Upper lobe of right lung (tissue), 1 donor: ENCODE measurements around the gene GNPTG. TPM values are rescaled to one million over a fixed set of nuclear protein-coding genes. Genes with fewer than 3 reads are reported as not detected.

Experiments used
- ATAC-seq: fragments of 200-7000 bp; cut with Tn5 transposase; one replicate; pipeline ENCODE4 v1.9.1; 2020; ENCODE audit warnings: mild to moderate bottlenecking, moderate library complexity
- DNase-seq: peaks from one replicate; pipeline ENCODE4 v3.0.0-alpha.2; 2020
- H3K27ac ChIP-seq: fragments of 200-600 bp; one replicate; pipeline ENCODE4 v1.8.0; 2022
- H3K27me3 ChIP-seq: fragments of 200-600 bp; one replicate; pipeline ENCODE4 v1.8.0; 2022; ENCODE audit warnings: mild to moderate bottlenecking
- H3K36me3 ChIP-seq: fragments of 200-600 bp; one replicate; pipeline ENCODE4 v1.8.0; 2022
- H3K4me1 ChIP-seq: fragments of 200-600 bp; one replicate; pipeline ENCODE4 v1.8.0; 2022
- H3K4me3 ChIP-seq: fragments of 200-600 bp; one replicate; pipeline ENCODE4 v1.8.0; 2022; ENCODE audit warnings: mild to moderate bottlenecking
- H3K9me3 ChIP-seq: fragments of 200-600 bp; one replicate; pipeline ENCODE4 v1.8.0; 2022
- CTCF ChIP-seq: fragments of 200-600 bp; IDR thresholded peaks from one replicate; pipeline ENCODE4 v1.8.0; 2022; ENCODE audit warnings: antibody characterized with exemption
- intact Hi-C: fragments of 100-400 bp; cut with DNase I; formaldehyde crosslinking; loops from one replicate; pipeline ENCODE4 v1.11.0; 2022
- total RNA-seq: library from RNA; stranded (reverse); fragmentation: NEBNext Ultra II Directional; extraction: Animal tissue kit (Norgen Biotek cat#: 25700); gene quantifications from one replicate; pipeline ENCODE4 v1.2.1, GENCODE V29; 2021
- donor health status: DM: no; HTN: yes; CAD: no; lungs with severe emphysema.

The GNPTG gene
- total RNA-seq, 1 donor from 2014 or later: 82.9 TPM

GRCh38 chr16:1320658-1321240 is 31.0 kb upstream of the GNPTG start:
- H3K4me3 ChIP-seq: no peak overlapping the region
- H3K36me3 ChIP-seq: peaks cover 89% of the 10 kb centered on the region
- no peaks in the 10 kb centered on the region for H3K9me3 ChIP-seq
- no peaks in the 10 kb centered on the region for H3K4me1 ChIP-seq
- no peak overlapping the region for H3K27ac ChIP-seq
- ATAC-seq: no peak
- no peak for DNase-seq
- no peaks in the 10 kb centered on the region for H3K27me3 ChIP-seq
- intact Hi-C loops: no loop called here
- TF ChIP-seq CTCF: no peak

DNA sequence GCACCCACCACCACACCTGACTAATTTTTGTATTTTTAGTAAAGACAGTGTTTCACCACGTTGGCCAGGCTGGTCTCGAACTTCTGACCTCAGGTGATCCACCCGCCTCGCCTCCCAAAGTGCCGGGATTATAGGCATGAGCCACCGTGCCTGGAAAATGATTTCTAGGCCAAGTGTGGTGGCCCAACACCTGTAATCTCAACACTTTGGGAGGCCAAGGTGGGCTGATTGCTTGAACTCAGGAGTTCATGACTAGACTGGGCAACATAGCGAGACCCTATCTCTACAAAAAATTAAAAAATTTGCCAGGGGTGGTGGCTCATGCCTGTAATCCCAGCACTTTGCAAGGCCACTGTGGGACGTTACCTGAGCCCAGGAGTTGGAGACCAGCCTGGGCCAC is 29.3 kb upstream of the GNPTG start:
- ATAC-seq (no peak), DNase-seq (no peak)
- Histone ChIP-seq H3K27me3 (no peaks in the 10 kb centered on the region), H3K4me3 (no peak overlapping the region), H3K36me3 (peaks cover 72% of the 10 kb centered on the region), H3K27ac (no peak overlapping the region), H3K4me1 (no peaks in the 10 kb centered on the region), H3K9me3 (no peaks in the 10 kb centered on the region)
- intact Hi-C loops: no loop called here
- no peak for TF ChIP-seq CTCF

DNA sequence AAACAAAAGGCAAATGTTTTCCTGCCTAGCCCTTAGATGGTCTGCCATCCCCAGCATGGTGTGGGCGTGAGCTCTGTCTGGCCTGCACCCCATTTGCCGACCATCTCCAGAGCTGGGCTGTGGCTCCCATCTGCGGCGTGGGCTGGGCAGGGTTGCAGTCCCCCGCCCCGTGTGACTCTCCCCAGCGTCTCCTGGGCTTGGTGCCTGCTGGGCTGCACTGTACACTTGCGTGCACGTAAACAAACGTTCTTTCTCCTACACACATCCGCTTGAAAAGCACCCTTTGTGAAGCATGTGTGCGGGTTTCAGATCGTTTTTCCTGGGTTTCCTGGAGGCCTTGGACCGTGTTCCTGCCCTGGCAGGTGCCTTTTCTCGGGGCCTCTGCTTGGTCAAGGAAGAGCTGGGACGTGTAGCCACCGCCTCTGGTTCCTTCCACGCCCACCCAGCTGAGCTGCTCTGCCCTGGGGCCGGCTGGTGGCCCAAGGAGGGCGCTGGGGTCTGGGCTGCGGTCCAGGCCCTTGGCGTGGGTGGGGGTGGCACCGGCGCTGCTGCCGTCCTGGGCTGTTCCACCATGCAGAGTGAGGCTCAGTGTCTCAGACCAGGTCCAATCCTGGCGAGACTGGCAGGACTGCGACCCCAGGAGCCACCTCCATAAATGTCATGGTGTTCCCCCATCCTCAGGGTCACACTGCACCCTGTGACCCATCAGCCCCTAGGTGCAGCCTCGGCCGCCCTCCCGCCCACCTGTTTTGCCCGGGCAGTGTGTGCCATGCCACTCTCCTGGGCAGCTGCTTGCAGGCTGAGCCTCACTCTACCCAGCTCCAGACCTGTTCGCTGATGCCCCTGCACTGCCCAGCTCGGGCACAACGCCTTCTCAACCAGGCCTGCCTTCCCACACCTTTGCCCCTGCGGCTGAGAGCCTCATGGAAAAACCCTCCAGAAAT is 28.2 kb upstream of the GNPTG start:
- intact Hi-C loops: no loop called here
- Histone ChIP-seq H3K27ac (no peak overlapping the region), H3K9me3 (no peaks in the 10 kb centered on the region), H3K4me3 (no peak overlapping the region), H3K27me3 (no peaks in the 10 kb centered on the region), H3K36me3 (peaks cover 61% of the 10 kb centered on the region), H3K4me1 (no peaks in the 10 kb centered on the region)
- TF ChIP-seq CTCF: no peak
- DNase-seq (no peak), ATAC-seq (no peak)

DNA sequence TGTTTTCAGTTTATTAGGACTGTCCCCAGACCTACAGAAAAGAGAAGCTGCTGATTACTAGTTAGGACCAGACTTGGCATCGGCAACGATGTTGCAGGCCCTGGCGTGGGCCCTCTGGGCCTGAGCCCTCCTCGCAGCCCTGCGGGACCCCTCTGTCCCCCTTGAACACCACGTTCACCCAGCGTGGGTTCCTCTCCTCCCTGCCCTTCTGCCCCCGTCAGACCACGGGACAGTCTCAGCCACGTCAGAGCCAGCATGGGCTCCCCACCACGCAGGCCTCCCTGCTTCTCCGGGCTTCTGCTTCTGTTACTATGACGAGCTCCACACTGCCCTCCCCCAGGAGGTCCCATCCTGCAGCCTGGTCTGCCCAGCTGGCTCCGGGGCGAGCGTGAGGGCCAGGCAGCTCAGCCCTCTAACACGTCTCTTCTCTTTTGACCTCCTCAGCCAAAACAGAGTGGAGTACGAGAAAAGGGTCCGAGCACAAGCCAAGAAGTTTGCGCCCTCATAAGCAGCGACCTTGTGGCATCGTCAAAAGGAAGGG is 27.4 kb upstream of the GNPTG start:
- no peak overlapping the region for H3K27ac ChIP-seq
- DNase-seq: no peak

DNA sequence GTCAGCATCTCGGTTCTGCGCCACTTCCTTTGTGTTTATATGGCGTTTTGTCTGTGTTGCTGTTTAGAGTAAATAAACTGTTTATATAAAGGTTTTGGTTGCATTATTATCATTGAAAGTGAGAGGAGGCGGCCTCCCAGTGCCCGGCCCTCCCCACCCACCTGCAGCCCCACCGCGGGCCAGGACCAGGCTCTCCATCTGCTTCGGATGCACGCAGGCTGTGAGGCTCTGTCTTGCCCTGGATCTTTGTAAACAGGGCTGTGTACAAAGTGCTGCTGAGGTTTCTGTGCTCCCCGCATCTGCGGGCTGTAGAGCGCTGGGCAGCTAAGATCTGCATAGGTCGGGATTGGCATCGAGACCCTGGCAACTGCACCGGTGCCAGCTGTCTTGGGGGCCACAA is 26.5 kb upstream of the GNPTG start:
- H3K36me3 ChIP-seq: peaks cover 44% of the 10 kb centered on the region
- intact Hi-C loops: no loop called here
- H3K27me3 ChIP-seq: no peaks in the 10 kb centered on the region
- TF ChIP-seq CTCF: no peak
- no peak overlapping the region for H3K27ac ChIP-seq
- H3K4me1 ChIP-seq: no peaks in the 10 kb centered on the region
- no peaks in the 10 kb centered on the region for H3K9me3 ChIP-seq
- ATAC-seq (no peak), DNase-seq (no peak)
- no peak overlapping the region for H3K4me3 ChIP-seq

More for the DNA sequence above, 27.4 kb upstream of the GNPTG start:
- Histone ChIP-seq H3K4me1 (no peaks in the 10 kb centered on the region), H3K36me3 (peaks cover 53% of the 10 kb centered on the region), H3K4me3 (no peak overlapping the region), H3K27me3 (no peaks in the 10 kb centered on the region), H3K9me3 (no peaks in the 10 kb centered on the region)
- ATAC-seq: no peak
- TF ChIP-seq CTCF: no peak
- intact Hi-C loops: no loop called here
